ENCODE results near the gene FNBP1.

FNBP1 gene

DNA sequence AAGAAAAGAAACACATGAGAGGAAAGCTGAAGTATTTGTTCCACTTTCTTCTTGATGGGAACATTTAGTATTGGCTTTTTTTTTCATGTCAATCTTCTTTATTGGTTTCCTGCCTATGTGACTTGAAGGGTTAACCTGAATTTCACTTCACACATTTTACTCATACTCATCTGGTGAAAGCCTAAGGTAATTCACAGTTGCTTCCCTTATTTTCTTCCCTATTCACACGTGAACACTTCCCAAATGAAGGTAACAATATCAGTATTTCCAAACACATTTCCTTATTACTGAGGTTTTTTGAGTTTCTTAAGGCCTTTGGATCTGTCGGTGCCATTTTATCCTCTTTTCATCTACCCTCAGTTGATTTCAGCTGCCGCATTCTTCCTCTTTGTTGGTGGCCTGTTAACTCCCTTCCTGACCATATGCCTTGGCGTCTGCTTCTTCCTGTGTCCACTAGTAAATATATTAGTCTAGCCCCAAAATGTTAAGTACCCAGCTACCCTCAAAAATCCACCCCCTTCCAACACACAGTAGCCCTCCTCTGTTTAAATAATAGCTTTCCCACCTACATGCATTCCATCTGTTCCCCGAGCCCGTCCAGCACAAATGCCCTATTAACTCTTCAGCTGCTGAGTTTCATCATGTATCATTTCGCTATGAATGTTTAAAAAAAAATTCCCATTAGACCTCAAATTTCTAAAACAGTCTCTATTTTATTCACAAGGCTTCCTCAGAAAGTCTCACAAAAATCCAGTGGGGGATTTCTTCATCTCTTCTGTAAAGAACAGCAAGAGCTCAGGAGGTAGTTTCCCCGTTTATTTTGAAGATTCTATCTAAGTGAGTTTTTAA is 110.5 kb downstream of the FNBP1 start:
- DNase-seq (ENCODE audit: extremely low read depth, low read depth): no peak
- no peak overlapping the region for H3K4me3 ChIP-seq (replicated peaks; ENCODE audit: low read depth, low read length)
- TF ChIP-seq, protein P1, sequence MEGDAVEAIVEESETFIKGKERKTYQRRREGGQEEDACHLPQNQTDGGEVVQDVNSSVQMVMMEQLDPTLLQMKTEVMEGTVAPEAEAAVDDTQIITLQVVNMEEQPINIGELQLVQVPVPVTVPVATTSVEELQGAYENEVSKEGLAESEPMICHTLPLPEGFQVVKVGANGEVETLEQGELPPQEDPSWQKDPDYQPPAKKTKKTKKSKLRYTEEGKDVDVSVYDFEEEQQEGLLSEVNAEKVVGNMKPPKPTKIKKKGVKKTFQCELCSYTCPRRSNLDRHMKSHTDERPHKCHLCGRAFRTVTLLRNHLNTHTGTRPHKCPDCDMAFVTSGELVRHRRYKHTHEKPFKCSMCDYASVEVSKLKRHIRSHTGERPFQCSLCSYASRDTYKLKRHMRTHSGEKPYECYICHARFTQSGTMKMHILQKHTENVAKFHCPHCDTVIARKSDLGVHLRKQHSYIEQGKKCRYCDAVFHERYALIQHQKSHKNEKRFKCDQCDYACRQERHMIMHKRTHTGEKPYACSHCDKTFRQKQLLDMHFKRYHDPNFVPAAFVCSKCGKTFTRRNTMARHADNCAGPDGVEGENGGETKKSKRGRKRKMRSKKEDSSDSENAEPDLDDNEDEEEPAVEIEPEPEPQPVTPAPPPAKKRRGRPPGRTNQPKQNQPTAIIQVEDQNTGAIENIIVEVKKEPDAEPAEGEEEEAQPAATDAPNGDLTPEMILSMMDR (IDR thresholded peaks at IDR 0.05; ENCODE audit: low read depth, low read length, missing control alignments): no peak

DNA sequence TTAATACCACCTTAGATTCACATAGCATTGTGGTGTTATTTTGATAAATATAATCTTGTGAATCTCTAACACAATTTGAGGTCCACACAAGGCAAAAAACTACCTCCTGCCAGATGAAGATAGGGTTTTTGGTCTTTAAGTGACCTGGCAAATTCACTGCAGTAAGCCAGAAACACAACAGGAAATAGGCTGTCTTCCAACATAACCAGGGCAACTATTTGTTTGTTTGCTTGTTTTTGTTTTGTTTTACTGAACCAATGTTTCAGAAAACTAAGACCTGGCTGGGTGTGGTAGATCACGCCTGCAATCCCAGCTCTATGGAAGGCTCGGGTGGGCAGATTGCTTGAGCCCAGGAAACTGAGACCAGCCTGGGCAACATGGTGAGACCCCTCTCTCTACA is 112.2 kb downstream of the FNBP1 start:
- H3K4me3 ChIP-seq (replicated peaks; ENCODE audit: low read depth, low read length): no peak overlapping the region
- DNase-seq (ENCODE audit: extremely low read depth, low read depth): no peak
- TF ChIP-seq, protein P1 (IDR thresholded peaks at IDR 0.05; ENCODE audit: low read depth, low read length, missing control alignments): no peak

DNA sequence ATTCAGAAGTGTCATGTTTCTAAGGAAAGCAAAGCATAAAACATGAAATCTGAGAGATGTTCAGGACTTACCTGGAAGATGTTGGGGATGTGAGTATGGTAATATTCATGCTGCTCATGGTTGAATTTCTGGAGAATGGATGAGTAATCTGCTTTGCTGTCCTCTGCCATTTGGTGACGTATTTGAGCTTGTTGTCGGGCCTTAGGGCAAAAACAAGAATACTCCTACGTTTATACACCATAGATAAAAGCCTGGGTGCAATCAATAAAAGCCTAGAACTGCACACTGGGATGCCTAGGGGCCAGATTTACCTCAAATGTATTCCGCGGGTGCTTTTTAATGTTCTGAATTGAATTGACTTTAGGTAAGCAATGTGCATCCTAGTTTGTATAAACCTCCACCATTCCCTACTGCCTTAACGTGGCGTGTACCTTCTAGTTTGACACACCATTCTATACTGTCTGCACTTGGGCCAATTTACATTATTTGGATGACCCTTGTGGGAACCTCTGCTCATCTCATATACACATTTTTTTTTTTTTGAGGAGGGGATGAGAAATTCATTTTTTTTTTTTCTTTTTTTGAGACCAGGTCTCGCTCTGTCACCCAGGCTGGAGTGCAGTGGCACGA is 113.4 kb downstream of the FNBP1 start:
- no peak for DNase-seq (ENCODE audit: extremely low read depth, low read depth)
- TF ChIP-seq, protein P1 (IDR thresholded peaks at IDR 0.05; ENCODE audit: low read depth, low read length, missing control alignments): no peak
- H3K4me3 ChIP-seq (replicated peaks; ENCODE audit: low read depth, low read length): no peak overlapping the region

DNA sequence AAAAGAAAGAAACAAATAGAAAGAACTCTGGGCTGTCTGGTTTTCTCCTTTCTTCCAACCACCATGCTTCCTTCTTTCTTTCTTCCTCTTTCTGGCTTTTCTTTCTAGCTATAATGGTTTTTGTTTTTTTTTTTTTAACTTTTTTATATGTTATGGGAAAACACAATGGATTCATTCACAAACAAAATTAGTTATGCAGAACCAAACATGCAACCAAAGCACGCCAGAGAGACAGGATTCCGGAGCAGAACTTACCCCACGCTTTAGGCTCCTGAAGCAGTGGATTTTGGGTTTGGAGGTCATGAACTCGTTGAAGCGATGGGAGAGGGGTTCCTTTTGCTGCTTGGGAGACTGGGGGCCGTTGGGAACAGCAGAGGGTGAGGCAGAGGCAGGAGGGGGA is 119.4 kb downstream of the FNBP1 start:
- H3K4me3 ChIP-seq (replicated peaks; ENCODE audit: low read depth, low read length): no peak overlapping the region
- TF ChIP-seq, protein P1 (IDR thresholded peaks at IDR 0.05; ENCODE audit: low read depth, low read length, missing control alignments): no peak
- DNase-seq (ENCODE audit: extremely low read depth, low read depth): no peak

DNA sequence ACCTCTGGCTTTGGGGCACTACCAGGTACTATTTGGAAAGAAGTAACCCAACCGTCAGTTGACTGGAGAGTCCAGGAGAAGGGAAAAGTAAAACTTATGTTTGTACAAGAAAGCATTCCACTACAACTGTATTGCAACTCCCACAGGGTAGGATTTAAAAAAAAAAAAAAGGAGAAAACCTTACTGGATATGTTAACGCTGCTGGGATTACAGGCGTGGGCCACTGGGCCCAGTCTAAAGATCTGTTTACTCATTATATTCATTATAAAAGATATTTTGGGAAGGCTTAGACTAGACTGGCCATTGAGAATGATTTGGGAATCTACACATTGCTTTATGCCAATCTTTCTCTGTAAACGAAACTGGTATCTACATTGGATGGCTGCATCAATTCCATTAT is 121.1 kb downstream of the FNBP1 start:
- TF ChIP-seq, protein P1 (IDR thresholded peaks at IDR 0.05; ENCODE audit: low read depth, low read length, missing control alignments): no peak
- H3K4me3 ChIP-seq (replicated peaks; ENCODE audit: low read depth, low read length): no peak overlapping the region
- DNase-seq (ENCODE audit: extremely low read depth, low read depth): no peak

DNA sequence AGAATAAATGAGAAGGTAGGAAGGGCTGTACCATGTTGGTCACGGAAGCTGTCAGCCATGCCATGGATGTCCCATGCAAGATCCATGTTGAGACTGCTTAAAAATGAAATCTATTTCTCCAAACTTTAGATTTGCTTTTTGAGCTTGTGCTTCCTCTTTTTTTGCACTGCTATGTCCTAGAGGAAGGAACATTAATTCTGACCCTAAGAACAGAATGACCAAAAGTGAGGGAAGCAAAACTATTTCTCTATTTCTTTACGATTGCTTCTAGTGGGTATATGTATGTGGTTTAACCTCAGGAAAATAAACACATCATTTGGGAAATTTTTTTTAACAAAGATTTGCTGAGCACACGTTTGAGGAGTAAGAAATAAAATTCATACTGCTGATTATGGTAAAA is 123.1 kb downstream of the FNBP1 start:
- no peak overlapping the region for H3K4me3 ChIP-seq (replicated peaks; ENCODE audit: low read depth, low read length)
- DNase-seq (ENCODE audit: extremely low read depth, low read depth): no peak
- TF ChIP-seq, protein P1 (IDR thresholded peaks at IDR 0.05; ENCODE audit: low read depth, low read length, missing control alignments): no peak
